RWPE1 (cell line): Measurements from ENCODE around the gene HPS5.

Experiments
- CTCF ChIA-PET: fragments of 350-600 bp; sonication (Branson Sonifier 250); formaldehyde crosslinking; extraction: SDS; loops from one replicate; lab custom pipeline; 2021; lab: Yijun Ruan, JAX
- POLR2A ChIA-PET: fragments of 400-600 bp; formaldehyde crosslinking; extraction: SDS; loops from one replicate; lab custom pipeline; 2020; ENCODE audit warnings: antibody characterized with exemption; ENCODE audit not compliant: low non-redundant PET; lab: Yijun Ruan, JAX
- DNase-seq: peaks from one replicate; pipeline ENCODE4 v3.0.0; 2012; ENCODE audit warnings: low spot score
- H3K27ac ChIP-seq: fragments of 450-650 bp; 2 replicates; pipeline ENCODE4 v1.5.1; 2017
- CTCF ChIP-seq: fragments of 450-650 bp; conservative IDR thresholded peaks from 2 replicates; pipeline ENCODE4 v1.5.1; 2017; ENCODE audit warnings: low read depth, mild to moderate bottlenecking

The HPS5 gene

GRCh38 chr11:18313965-18314763, 7.8 kb downstream of the HPS5 start:
- CTCF ChIA-PET = interaction anchor here (0.6 to 0.8 kb wide), 2 partner anchors 81 to 380 kb away, joined by 3 to 4 read pairs; no protein-coding TSS in a partner anchor
- H3K27ac ChIP-seq = peak overlapping the region; percentile 75
- POLR2A ChIA-PET = interaction anchor here (0.6 kb wide), 1 partner anchor 217 kb away, joined by 4 read pairs; no protein-coding TSS in a partner anchor
- no peak for TF ChIP-seq CTCF
- no peak for DNase-seq

DNA sequence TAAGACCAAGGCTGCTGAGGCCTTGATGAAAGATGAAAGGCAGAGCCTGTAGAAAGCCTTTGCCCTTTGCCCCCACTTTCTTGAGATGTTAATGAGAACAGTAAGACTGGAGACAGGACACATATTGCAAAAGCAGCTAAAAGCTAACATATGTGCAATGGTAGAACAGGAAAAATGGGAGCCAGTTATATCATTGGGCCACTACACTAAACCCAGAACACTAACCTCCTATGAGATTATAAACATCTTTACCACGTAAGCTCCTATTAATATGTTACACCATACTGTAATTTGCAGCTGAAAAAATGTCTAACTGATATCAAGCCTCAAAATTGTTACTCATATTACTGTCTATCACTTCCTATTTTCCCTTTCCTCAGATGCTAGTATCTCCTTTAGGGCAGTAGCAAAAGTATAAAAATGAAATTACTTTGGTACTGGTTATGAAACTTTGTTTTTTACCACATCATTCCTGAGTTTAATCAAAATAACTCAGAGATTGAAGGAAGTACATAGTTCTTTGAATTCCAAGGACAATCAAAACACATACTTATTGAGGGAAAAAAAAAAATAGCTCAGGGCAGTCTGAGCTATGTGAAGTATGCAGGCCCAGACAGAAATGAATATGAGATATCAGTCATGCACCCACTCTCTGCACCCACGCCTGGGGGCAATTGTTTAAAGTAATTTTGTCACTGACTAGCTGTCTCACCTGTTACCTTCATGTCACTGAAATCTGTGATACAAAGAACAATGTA, 9.1 kb downstream of the HPS5 start:
- ChIA-PET POLR2A (interaction anchor here (0.5 to 0.6 kb wide), 2 partner anchors 83 to 364 kb away, joined by 4 to 6 read pairs; no protein-coding TSS in a partner anchor), CTCF (interaction anchor here (0.6 to 1.0 kb wide), 3 partner anchors 9 to 379 kb away, joined by 3 to 4 read pairs (median 3); partner anchors contain the start of gene HPS5)
- peak; percentile 65 for DNase-seq
- H3K27ac ChIP-seq = peak overlapping the region; percentile 75
- TF ChIP-seq CTCF = no peak

GRCh38 chr11:18312012-18312411, 9.9 kb downstream of the HPS5 start:
- ChIA-PET POLR2A (no interaction called here), CTCF (interaction anchor here (0.7 kb wide), 1 partner anchor 197 kb away, joined by 4 read pairs; no protein-coding TSS in a partner anchor)
- H3K27ac ChIP-seq = no peak overlapping the region

GRCh38 chr11:18310800-18311340, 11.1 kb downstream of the HPS5 start:
- CTCF ChIA-PET = interaction anchor here (0.7 kb wide), 1 partner anchor 413 kb away, joined by 4 read pairs; no protein-coding TSS in a partner anchor
- DNase-seq = no peak
- POLR2A ChIA-PET = no interaction called here
- TF ChIP-seq CTCF = no peak
- no peak overlapping the region for H3K27ac ChIP-seq

More at GRCh38 chr11:18312012-18312411, 9.9 kb downstream of the HPS5 start:
- no peak for DNase-seq
- TF ChIP-seq CTCF = no peak

GRCh38 chr11:18309691-18310090, 12.2 kb downstream of the HPS5 start:
- H3K27ac ChIP-seq = peak overlapping the region; percentile 38; the same call in 1 of the 2 replicates
- no peak for DNase-seq
- POLR2A ChIA-PET = no interaction called here
- TF ChIP-seq CTCF = no peak
- CTCF ChIA-PET = no interaction called here

GRCh38 chr11:18308242-18308641, 13.7 kb downstream of the HPS5 start:
- peak overlapping the region; percentile 75 for H3K27ac ChIP-seq
- DNase-seq = no peak
- no peak for TF ChIP-seq CTCF
- POLR2A ChIA-PET = no interaction called here
- CTCF ChIA-PET = interaction anchor here (0.7 kb wide), 1 partner anchor 11 kb away, joined by 7 read pairs; no protein-coding TSS in a partner anchor
